Measurements from ENCODE around the gene SERPINE1. TPM values are rescaled to one million over a fixed set of nuclear protein-coding genes. Genes with fewer than 3 reads are reported as not detected.
A peak's percentile ranks its signal among the peaks of the same experiment; 100 is the strongest.
"Not testable (repeated sequence)": the region's sequence is repeated elsewhere in the genome, so short reads cannot be mapped to it uniquely, and the experiment has no call there.

Gene SERPINE1
- total and polyA plus RNA-seq, 2 experiments from 2014 or later, result 1,537 to 2,000 TPM

- peaks cover 41% of the 10 kb centered on the region for H3F3A ChIP-seq (ENCODE audit: insufficient read depth)
- H3K27me3 ChIP-seq (replicated peaks; ENCODE audit: insufficient read depth), result no peaks in the 10 kb centered on the region
- H2AFZ ChIP-seq, result peak overlapping the region; percentile 36; the same call in 1 of the 2 replicates
- peaks cover 30% of the 10 kb centered on the region for H3K79me2 ChIP-seq (ENCODE audit: insufficient read depth)
- no peak for TF ChIP-seq EZH2 (IDR thresholded peaks at IDR 0.05; ENCODE audit: insufficient read depth, poor library complexity, severe bottlenecking)
- TF ChIP-seq EZH2phosphoT487 (IDR thresholded peaks at IDR 0.05; ENCODE audit: insufficient read depth, low read depth), result no peak
- H3K9ac ChIP-seq, result peak overlapping the region; percentile 78
- H3K4me2 ChIP-seq (ENCODE audit: unreplicated experiment), result peak overlapping the region; percentile 23
- no peaks in the 10 kb centered on the region for H3K36me3 ChIP-seq (ENCODE audit: low read depth)
- no peaks in the 10 kb centered on the region for H4K20me1 ChIP-seq (ENCODE audit: insufficient read depth)
- in situ Hi-C loops (cut with MboI), result no loop called here
- H3K9me3 ChIP-seq (ENCODE audit: low read depth), result no peaks in the 10 kb centered on the region
- peaks cover 40% of the 10 kb centered on the region for H3K4me1 ChIP-seq (ENCODE audit: insufficient read depth)
- H3K9me2 ChIP-seq (ENCODE audit: insufficient read depth), result no peaks in the 10 kb centered on the region
- peak overlapping the region; percentile 97 for H3K27ac ChIP-seq
- WGBS, 2 experiments (ENCODE audit: low coverage in 1 of 2, low lambda C conversion rate in 2 of 2, missing lambda C conversion rate in 2 of 2), result 10 to 12% methylated on average over 23 to 26 of the region's 26 CpGs
- peak; percentile 99 for DNase-seq
- peak overlapping the region; percentile 31 for H3K4me3 ChIP-seq
Observed at GRCh38 chr7:101099969-101100781, 26.7 kb upstream of the SERPINE1 start.

DNA sequence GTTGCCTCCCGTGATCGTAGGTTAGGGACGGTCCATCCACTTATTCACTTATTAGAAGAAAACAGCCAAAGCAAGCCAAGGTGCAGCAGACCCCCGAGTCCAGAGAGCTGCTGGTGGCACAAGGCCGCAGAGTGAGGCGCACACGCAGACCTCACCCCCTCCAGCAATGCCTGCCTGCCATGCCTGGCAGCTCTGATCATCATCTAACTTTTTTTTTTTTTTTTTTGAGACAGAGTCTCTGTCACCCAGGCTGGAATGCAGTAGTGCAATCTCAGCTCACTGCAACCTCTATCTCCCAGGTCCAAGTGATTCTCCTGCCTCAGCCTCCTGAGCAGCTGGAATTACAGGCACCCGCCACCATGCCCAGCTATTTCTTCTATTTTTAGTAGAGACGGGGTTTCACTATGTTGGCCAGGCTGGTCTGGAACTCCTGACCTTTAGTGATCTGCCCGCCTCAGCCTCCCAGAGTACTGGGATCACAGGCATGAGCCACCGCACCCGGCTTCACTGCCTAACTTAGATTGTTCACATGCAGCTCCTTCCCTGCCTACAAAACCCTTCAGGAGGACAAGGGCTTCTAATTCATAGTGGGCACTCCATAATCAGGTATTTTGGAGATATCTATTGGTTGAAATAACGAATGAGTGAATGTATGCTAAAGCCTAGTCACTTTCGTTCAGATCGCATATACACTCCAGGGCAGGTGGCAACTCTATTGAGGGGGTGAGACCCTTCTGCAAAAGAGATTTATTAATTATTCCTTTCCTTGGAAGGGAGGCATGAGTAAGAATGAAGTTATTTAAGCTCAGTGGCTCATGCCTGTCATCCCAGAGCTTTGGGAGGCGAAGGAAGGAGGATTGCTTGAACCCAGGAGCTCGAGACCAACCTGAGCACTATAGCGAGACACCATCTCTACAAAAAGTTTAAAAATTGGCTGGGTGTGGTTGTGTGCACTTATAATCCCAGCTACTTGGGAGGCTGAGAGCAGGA is 25.8 kb upstream of the SERPINE1 start:
- Histone ChIP-seq H3K9me2 (ENCODE audit: insufficient read depth) (no peaks in the 10 kb centered on the region), H3K4me1 (ENCODE audit: insufficient read depth) (peaks cover 34% of the 10 kb centered on the region), H3K79me2 (ENCODE audit: insufficient read depth) (peaks cover 22% of the 10 kb centered on the region), H3F3A (ENCODE audit: insufficient read depth) (peaks cover 35% of the 10 kb centered on the region), H3K4me3 (peak overlapping the region; percentile 31; the same call in 1 of the 2 replicates), H3K9ac (peak overlapping the region; percentile 78), H3K4me2 (ENCODE audit: unreplicated experiment) (peak overlapping the region; percentile 23), H2AFZ (peak overlapping the region; percentile 36; the same call in 1 of the 2 replicates), H3K9me3 (ENCODE audit: low read depth) (no peaks in the 10 kb centered on the region), H3K36me3 (ENCODE audit: low read depth) (no peaks in the 10 kb centered on the region), H4K20me1 (ENCODE audit: insufficient read depth) (no peaks in the 10 kb centered on the region), H3K27ac (peak overlapping the region; percentile 97), H3K27me3 (replicated peaks; ENCODE audit: insufficient read depth) (no peaks in the 10 kb centered on the region)
- no peak for DNase-seq
- in situ Hi-C loops (cut with MboI), result no loop called here
- 91 to 95% methylated on average over 18 of the region's 18 CpGs for WGBS, 2 experiments (ENCODE audit: low coverage in 1 of 2, low lambda C conversion rate in 2 of 2, missing lambda C conversion rate in 2 of 2)
- TF ChIP-seq EZH2phosphoT487 (IDR thresholded peaks at IDR 0.05; ENCODE audit: insufficient read depth, low read depth) (no peak), EZH2 (IDR thresholded peaks at IDR 0.05; ENCODE audit: insufficient read depth, poor library complexity, severe bottlenecking) (no peak)

DNA sequence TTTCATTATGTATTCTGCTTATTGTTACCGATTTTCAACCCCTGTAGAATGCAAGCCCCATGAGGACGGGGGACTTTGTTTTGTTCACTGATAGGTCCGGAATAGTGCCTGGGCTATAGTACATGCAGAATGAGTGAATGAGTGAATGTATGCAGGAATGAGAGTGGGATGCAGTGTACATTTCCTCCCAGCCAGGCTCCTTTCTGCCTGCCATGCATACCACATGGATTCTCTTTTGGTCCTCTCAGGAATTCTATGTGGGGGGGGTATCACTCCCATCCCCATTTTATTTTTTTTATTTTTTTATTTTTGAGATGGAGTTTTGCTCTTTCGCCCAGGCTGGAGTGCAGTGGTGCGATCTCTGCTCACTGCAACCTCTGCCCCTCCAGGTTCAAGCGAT is 24.9 kb upstream of the SERPINE1 start:
- no peak overlapping the region for H3K4me2 ChIP-seq (ENCODE audit: unreplicated experiment)
- in situ Hi-C loops (cut with MboI), result no loop called here
- no peak overlapping the region for H3K9ac ChIP-seq

DNA sequence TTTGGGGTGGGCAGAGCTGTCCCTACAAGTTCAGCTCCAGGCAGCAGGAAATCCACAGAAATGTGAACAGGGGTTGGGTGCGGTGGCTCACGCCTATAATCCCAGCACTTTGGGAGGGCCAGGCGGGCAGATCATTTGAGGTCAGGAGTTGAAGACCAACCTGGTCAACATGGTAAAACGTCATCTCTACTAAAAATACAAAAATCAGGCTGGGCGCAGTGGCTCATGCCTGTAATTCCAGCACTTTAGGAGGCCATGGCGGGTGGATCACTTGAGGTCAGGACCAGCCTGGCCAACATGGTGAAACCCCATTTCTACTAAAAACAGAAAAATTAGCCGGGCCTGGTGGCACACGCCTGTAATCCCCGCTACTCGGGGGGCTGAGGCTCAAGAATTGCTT is 23.2 kb upstream of the SERPINE1 start:
- H3K27me3 ChIP-seq (replicated peaks; ENCODE audit: insufficient read depth); H3K9me3 ChIP-seq (ENCODE audit: low read depth); H2AFZ ChIP-seq; H3K4me2 ChIP-seq (ENCODE audit: unreplicated experiment); H3K9me2 ChIP-seq (ENCODE audit: insufficient read depth); H3K4me3 ChIP-seq; H4K20me1 ChIP-seq (ENCODE audit: insufficient read depth); DNase-seq; H3K27ac ChIP-seq; H3K9ac ChIP-seq; H3K36me3 ChIP-seq (ENCODE audit: low read depth); in situ Hi-C loops (cut with MboI): not testable (repeated sequence)
- Histone ChIP-seq H3K79me2 (ENCODE audit: insufficient read depth) (peaks cover 10% of the 10 kb centered on the region), H3F3A (ENCODE audit: insufficient read depth) (peaks cover 22% of the 10 kb centered on the region), H3K4me1 (ENCODE audit: insufficient read depth) (peaks cover 35% of the 10 kb centered on the region)
- 85 to 89% methylated on average over 10 of the region's 10 CpGs for WGBS, 2 experiments (ENCODE audit: low coverage in 1 of 2, low lambda C conversion rate in 2 of 2, missing lambda C conversion rate in 2 of 2)

More for the DNA sequence above, 24.9 kb upstream of the SERPINE1 start:
- TF ChIP-seq EZH2phosphoT487 (IDR thresholded peaks at IDR 0.05; ENCODE audit: insufficient read depth, low read depth) (no peak), EZH2 (IDR thresholded peaks at IDR 0.05; ENCODE audit: insufficient read depth, poor library complexity, severe bottlenecking) (no peak)
- no peaks in the 10 kb centered on the region for H3K9me2 ChIP-seq (ENCODE audit: insufficient read depth)
- H3K36me3 ChIP-seq (ENCODE audit: low read depth), result no peaks in the 10 kb centered on the region
- H3K79me2 ChIP-seq (ENCODE audit: insufficient read depth), result peaks cover 14% of the 10 kb centered on the region
- no peaks in the 10 kb centered on the region for H3K27me3 ChIP-seq (replicated peaks; ENCODE audit: insufficient read depth)
- no peak overlapping the region for H3K27ac ChIP-seq
- H3K4me3 ChIP-seq, result no peak overlapping the region
- H3F3A ChIP-seq (ENCODE audit: insufficient read depth), result peaks cover 26% of the 10 kb centered on the region
- no peak for DNase-seq
- H3K4me1 ChIP-seq (ENCODE audit: insufficient read depth), result peaks cover 34% of the 10 kb centered on the region
- H3K9me3 ChIP-seq (ENCODE audit: low read depth), result no peaks in the 10 kb centered on the region
- no peaks in the 10 kb centered on the region for H4K20me1 ChIP-seq (ENCODE audit: insufficient read depth)
- no peak overlapping the region for H2AFZ ChIP-seq
- WGBS, 2 experiments (ENCODE audit: low coverage in 1 of 2, low lambda C conversion rate in 2 of 2, missing lambda C conversion rate in 2 of 2), result 96 to 97% methylated on average over 6 of the region's 6 CpGs
